SW 1271 (cell line): Measurements from ENCODE around the gene KCNQ1OT1.

Experiments used
- DNase-seq, 2 experiments: peaks; one replicate each; lab custom pipeline; 2025; lab: John Stamatoyannopoulos, UW

Gene KCNQ1OT1

DNA sequence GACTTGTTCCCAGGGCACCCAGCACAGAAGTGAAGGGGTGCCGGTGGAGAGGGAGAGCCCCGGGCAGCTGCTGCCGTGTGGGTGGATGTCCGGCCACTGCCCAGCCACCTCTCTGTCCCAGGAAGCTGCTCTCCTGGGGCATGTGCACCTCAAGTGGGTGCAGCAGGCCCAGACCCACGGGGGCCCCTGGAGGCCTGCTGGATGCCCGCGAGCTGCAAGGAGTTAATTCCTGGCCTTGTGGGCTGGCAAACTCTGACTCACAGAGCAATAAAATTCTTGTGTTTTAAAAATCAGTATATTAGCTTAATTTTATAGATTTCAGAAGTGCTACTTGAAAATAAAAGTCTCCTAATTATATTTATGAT is 37.4 kb upstream of the KCNQ1OT1 start:
- no peak for DNase-seq

DNA sequence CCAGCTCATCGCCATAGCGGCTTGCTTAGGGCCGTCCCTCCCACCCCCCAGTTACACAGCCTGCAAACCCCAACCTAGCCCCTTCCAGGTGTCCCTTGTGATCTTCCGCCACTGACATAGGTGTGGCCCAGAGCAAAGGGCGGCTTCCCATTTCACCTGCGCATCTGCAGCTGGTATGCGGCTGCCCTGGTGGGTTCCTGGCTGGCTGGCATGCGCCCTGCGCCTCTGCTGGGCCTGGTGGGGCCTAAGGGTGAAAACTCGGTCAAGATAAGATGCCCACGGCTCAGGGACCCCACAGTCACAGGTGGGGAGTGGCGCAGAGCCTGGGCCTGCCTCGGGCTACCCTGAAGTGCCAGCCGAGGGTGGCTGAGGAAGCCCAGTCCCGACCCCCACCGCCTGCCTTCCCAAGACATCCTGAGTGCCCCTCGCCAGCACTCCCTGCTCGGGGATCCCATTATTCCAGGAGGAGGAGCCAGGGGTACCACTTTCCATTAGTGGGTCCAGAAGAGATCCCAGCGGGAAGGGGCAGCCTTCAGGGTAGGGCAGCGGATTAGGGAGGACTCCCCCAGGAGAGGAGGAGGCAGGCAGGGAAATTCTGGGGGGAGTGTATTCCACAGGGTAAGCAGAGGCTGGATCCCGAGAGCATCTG is 36.9 kb upstream of the KCNQ1OT1 start:
- no peak for DNase-seq

DNA sequence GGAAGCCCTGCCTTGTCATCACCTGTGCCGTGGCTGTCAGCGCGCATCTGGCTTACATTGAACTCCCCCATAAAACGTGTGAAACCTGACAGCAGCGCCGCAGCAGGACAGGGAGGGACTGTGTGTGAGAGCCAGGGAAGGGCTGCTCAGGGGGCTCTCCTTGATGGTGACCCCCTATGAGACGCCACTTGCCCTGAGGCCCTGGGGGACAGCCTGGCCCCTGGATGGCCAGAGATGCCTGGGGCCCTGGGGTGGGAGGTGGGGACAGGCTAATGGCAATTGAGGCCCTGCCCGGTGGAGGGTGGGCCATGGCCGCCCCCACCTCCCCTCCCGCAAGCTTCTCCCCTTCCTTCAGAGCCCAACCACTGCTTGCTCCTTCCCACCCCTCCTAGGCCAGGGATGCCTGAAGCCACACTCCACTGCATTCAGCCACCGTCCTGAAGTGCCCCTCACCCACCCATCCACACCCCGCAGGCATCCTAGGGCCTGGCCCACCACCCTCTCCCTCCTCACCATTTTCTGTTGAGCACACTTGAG is 35.3 kb upstream of the KCNQ1OT1 start:
- DNase-seq: no peak

DNA sequence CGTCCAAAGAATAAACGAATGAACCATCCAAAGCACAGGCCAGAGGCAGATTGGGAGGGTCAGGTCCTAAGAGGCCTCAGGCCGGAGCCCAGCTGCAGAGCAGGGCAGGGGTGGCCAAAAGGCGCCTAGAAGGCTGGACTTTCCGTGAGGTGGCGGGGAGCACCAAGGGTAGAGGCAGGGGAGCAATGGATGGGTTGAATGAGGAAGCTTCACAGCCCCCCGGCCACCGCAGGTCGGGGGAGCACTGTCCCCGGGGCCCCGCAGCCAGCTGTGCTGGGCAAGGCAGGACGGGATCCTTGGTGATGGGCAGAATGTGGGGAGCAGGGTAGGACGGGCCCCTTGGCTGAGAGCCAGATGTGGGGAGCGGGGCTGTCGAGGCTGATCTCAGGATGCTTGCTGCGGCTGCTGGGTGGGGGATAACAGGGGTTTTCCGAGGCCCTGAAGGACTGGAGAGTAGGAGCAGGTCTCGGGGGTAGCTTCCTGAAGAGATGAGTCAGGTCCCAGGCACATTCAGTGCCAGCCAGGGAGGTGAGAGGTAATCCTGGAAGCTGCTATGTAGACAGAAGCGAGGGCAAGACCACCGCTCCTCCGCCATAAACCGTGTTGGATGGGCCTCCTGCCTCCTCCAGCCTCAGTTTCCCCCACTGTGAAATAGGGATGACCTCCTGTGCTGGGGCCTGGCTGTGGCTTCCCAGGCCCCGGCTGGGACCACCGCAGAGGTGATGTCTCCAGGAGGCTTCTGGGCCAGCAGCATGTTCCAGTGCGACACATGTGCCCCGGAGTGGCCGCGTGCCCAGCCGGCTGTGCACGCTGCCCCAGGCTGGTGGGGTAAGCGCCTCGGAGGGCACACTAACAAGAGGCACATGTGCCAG is 34.6 kb upstream of the KCNQ1OT1 start:
- DNase-seq: no peak

DNA sequence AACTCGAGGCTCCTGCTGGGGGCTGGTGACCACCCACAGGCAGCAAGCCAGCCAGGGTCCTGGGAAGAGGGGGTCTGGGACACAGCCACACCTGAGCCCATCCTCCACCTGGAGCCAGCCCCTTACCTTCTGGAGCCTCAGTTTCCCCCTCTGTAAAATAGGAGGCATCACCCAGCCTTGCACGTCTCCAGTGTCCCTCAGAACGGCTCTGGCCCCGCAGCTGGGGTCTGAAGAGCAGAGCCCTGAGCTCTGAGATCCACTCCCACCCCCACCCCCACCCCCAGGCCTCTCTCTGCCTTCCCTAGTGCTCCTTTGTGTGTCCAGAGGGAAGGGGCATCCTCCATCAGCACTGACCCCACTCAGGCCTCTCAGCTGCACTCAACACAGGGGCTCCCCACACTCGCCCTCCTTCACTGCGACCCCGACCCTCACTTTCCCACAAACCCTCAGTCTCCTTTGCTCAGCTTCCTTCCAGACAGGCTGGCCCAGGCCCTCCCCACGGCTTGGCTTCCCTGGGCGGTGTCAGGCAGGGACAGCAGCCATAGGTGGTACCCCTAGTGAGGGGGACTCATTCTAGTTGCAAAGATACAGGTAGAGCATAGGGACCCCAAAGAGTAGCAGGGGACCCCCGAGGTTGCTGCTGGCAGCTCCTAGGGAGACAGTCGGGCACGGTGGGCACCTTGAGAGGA is 33.3 kb upstream of the KCNQ1OT1 start:
- DNase-seq: no peak

DNA sequence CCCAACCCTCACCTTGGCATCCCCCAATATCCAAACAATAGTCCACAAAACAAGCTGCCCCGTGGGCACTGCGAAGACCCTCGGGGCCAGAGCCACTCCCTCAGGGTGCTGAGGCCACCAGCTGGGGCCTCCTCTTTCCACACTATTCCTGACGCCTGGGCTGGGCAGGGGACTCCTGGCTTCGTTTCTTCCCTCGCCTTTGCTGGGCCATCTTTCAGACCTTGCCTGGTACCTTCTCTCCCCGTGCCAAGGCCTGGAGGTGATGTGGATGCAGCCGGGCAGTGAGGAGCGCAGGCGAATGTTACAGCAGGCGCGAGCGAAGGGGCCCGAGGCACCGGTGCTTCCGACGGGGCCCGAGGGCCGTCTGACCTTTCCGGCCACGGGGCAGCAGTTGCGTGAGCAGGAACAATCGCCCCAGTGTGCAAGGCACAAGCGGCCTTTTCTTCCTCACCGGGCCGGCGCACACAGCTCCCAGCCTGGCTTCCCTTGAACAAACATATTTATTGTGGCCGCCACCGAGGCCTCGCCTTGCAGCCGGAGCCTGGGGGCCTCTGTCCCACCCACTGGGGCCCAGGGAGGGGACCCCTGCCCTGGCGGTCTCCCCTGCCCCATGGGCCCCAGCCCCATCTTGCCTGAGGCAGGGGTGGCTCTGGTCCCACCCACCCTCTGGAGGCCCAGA is 32.6 kb upstream of the KCNQ1OT1 start:
- DNase-seq: no peak

DNA sequence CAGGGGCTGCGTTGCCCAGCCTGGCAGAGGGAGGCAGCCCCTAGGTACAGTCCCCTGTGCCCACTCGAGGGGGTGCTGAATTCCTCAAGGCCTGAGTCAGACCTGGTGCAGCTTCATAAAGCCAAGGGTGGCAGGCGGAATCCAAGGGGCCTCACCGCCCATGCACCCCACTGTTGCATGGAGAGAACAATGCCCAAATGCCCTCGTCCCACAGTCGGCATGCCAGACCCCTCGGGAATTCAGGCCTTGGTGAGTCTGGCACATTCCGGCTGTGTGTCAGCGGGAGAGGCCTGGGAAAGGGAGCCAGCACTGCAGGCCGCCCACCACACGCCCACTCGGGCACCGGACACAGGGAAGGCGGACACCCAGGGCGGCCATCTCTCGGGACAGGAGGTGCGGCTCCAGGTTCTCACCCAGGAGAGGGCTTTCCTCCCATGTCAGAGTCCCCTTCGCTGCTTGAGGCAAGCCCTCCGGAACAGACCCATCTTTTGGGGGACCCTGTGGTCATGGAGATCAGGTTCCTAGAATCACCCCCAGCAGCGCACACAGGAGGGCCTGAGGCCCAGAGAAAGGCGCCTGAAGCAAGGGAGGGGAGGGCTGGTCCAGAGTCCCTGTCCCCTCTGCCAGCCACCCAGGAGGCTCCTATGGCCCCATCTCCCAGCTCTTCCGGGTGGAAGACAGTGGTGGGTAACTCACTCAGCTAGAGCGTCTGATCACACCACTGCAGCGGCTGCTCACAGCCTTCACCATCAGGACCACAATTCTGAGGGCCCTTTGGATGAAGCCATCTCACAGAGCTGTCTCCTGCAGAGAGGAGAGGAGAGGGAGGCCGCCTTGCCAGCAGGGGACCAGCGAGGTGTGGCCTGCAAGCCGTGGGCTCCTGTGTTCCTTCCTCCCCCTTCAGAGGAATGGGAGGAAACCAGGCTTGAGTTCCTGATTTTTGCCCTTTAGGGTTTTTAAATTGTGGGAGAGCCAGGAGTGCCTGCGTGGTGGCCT is 31.6 kb upstream of the KCNQ1OT1 start:
- DNase-seq: no peak

DNA sequence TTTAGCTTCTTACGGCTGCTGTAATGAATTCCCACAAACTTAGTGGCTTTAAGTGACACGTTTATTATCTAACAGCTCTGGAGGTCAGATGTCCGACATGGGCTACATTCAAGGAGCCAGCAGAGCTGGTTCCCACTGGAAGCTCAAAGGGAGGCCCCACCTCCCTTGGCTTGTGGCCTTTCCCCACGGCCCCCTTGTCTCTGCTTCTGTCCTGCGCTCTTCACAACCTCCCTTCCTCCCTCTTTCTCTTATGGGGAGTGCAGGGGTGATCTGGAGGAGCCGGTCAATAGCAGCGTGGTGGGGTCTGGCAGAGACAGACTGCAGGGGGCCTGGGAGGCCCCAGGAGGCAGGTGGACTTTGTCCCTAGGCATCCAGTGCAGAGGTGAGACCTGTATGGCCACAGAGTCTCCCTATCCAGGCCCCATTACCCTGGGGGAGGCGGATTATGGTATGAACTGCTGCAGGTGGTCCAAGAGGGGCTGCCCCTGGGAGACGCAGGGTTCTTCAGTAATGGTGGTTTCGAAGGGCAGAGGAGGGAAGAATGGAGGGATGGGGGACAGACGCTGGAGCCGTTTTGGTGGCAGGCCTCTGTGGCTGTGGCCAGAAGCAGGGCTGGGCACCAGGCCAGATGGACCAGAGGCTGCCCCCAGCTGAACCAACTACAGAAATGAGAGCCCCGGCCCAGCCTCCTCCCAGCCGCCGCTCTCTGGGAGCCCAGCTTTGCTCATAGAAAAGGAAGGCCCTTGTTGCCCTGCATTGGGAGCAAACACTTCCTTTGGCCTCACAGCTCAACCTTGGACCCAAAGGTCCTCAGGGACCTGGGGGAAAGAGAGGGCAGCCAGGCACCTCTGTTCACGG is 30.7 kb upstream of the KCNQ1OT1 start:
- no peak for DNase-seq

DNA sequence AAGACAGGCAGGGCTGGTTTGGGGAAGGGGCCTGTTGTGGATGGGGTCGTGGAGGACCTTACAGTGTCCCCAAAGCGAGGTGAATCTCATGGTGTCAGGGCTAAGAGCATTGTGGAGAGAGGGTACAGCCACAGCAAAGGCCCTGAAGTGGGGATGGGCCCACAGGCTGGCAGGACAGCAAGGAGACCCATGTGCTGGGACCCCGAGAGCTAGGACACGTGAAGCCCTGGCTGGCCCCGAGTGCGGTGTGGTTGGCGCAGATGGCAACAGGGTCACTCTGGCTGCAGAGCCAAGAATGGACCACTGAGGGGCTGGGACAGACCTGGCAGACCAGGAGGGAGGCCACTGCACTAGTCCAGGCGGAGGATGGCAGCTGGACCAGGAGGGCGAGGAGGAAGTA is 30.0 kb upstream of the KCNQ1OT1 start:
- DNase-seq: no peak

DNA sequence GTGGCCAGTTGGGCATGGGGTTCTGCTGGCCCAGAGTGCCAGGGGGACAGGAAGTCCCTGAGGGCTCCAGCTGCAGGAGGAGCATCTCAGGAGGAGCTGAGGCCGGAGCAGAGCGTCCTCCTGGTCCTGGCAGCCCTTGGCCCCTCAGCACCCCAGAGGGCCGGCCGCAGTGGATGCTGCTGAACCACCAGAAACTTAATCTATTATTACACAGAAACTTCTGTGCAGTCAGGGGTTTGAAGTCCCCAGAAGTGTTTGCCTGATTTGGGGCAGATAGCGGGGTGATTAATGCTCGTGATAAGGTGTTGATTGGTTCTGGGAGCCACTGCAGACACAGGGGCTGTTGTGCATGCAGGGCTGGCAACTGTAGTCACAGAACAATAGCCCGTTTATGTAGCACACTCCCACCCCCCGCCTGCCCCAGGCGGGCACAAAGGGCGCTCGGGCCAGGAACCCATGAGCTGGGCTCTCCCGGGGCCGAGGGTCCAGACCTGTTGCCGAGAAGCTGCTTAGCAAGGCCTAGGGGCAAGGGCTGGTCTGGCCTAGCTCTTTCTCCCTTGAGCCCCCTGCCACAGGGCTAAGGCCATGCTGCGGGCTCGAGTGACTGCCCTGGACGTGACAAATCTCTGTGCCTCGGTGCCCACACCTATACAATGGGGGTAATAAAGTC is 29.0 kb upstream of the KCNQ1OT1 start:
- no peak for DNase-seq

DNA sequence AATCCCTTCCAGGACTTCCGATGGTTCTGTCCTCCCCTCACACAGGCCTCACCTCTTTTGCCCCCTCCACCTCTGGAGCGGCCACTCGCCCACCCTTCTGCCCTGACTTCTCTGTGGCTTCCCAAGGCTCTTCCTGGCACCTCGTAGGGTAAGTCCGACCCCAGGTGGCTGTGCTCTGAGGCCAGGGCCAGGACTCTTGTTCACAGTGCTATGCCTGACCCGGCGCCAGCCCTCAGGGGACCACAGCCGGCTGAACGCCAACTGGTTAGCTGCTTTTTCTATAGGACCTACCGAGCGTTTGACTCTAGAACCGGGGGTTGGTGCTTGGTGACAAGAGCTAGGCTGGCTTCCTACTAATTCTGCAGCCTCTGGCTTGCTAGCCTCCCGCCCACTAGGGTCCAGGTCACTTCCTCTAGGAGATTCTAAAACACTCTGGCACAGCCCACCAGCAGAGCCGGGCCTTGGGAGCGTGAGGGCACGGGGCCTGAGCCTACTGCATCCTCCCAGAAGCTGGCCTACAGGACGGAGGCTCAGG is 28.4 kb upstream of the KCNQ1OT1 start:
- DNase-seq: no peak

DNA sequence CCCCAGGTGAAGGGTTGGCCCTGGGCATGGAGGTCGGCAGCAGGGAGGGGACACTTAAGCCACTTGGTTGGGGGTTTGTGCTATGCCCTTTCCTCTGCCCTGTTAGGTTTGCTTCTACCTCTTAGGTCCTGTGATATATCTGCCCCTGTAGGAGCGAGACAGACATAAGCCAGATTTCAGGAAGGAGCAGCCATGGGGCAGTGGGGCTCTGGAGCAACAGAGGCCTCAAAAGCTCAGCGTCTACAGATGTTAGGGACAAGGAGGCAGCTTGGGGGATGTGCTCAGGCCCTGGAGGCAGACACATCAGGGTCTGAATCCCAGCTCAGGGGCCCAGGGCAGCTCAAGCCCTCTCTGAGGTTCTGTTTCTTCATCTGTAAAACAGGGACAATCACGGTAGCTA is 27.2 kb upstream of the KCNQ1OT1 start:
- no peak for DNase-seq

DNA sequence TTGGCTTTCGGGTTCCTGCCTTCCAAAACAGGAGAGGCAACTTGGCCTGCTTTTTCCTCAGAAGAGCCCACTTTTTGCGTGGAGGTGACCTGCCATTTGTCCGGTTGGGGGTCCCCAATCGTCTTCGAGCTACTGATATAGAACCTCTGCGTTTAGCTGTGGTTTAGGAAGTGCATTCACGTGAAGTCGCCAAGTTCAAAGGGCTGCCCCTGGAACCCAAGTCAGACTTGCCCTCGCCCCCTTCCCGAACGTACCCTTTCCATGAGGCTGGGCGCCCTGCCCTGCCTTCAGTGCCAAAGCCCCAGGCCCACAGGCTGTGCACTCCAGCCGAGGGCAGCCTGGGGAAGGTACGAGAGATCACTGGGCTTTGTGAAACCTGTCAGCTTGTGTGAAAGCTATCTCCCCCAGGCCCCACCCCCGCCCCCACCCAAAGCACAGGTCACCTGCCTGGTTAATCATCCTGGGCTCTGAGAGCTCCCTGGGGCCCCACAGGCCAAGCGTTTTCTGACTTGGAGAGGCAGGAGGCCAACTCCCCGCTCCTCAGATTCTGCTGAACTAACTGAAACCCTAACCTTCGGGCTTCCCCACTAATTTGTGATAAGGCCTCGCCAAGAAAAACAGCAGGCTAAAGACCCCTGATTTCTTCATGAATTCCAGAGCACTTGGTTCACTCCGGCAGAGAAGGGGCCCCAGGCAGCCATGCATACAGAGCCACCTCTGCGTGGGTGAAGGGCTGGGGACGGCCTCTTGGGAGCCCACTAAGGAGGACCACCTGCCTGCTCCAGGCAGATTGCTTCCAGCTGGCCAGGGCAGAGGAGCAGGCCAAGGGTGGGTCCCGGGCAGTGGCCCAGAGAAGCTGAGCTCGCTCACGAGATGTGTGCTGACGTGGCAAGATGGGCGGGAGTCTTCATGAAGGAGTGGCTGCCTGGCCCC is 25.8 kb upstream of the KCNQ1OT1 start:
- no peak for DNase-seq

DNA sequence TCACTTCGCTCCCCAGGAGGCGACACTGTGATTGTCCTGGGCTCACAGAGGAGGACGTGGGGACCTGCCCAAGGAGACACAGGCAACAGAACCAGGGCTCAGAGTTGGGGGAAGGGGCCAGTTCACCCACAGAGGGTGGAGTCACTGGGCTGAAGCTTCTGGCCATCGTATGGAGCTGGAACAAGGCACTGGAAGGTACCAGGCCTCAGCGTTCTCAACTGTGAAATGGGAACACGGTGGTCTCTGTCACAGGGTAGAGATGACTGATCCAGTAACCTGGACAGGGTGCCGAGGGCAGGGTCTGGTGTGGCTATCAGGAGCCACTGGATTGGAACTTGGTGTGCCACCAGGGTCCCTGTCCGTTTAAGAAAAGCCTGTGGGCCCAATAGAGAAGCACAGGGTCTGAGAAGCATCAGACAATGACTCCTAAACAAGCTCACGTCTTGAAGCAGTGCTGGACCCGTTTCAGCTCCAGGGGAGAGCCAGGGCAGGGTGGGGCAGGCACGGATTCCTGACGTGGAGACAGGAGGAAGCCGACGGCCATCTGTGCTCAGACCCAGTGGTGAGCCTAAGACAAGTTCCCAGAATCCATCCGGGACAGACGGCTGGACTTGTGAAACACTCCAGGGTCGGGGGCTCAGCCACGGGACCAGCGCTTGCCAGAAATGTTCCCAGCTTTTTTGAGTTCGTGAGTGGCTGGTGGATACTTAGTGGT is 25.0 kb upstream of the KCNQ1OT1 start:
- DNase-seq: no peak

DNA sequence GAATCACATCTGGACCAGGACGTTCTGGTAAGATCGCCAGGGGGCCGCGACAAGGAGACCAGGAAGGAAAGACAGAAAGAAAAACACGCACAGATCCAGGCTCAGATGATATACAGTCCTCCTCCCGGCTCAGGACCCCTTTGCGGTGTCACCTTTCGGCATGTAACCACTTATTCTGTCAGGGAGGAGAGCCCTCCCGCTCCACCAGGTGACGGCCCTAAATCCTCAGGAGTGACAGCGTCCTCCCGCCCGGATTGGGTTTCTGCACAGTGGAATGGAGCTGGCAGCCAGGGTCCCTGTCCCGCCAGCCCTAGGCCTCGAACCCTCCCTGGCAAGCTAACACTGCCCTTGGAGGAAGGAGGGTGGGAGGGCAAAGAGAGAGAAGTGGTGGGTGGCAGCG is 24.3 kb upstream of the KCNQ1OT1 start:
- DNase-seq: no peak

DNA sequence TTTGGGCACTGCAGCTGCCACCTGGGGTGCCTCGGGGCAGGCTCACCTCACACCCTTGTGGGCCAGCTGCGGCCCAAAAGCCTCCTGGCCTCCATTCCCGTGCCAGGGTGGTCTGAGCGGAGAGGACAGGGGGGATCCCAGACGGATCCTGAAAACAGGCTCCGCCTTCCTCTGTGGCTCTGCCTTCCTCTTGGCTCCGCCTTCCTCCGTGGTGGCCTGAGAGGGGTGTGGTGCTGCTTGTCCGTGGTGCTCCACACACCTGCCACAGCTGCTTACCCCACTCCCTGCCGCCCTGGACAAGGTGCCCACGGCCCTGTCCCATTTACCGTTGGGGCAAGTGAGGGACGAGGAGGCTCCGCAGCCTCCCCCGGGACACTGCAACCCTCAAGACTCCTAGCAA is 23.2 kb upstream of the KCNQ1OT1 start:
- no peak for DNase-seq

DNA sequence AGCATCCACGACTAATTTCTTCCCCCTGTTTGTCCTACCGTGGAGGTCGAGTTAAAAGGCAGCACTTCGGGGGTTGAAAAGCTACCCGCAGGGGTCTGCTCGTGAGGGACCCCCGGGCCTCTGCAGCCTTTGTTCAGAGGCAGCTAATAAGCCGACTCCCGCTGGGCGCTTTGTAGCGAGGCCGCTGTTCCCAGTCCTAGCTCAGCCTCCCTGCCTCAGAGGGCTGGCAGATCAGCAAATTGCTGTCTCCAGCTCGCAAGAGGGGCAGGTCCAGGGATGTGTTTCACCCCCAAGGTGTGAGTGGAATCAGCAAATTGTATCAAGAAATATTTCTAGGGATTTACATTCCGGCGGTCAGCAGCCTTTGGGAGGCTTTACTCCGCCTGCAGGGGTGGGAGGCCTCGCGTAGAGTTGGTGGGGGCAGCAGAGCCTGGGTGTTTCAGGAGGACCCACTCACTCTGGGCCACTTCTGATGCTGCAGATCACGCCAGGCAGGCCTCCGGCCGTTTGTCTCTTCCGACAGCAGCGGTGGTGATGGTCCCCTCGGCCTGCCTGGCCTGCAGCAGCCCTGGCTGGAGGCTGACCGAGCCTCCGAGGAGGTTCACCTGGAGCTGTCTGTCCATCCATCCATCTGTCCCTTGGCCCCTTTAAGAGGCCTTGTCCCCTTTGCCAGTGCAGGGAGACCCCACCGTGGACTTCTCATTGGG is 21.6 kb upstream of the KCNQ1OT1 start:
- DNase-seq: no peak
